Keratinocyte (primary cell): ENCODE results near the gene ACACB. TPM values are rescaled to one million over a fixed set of nuclear protein-coding genes. Genes with fewer than 3 reads are reported as not detected.

Experiments used
- DNase-seq: peaks from one replicate; pipeline ENCODE4 v3.0.0-alpha.2; 2011; ENCODE audit warnings: low read depth, missing footprints, low spot score
- FAIRE-seq: peaks from 2 replicates; lab custom pipeline; 2011; peaks lifted over from hg19 to GRCh38; lab: Jason Lieb, UNC
- H2AFZ ChIP-seq: 2 replicates; pipeline ENCODE4 v1.6.0; 2012; ENCODE audit warnings: low read length, control low read depth, inconsistent platforms; ENCODE audit not compliant: control insufficient read depth
- H3K27ac ChIP-seq: 2 replicates; pipeline ENCODE4 v1.5.1; 2011; ENCODE audit warnings: low read length; ENCODE audit not compliant: control insufficient read depth, insufficient read depth
- H3K27me3 ChIP-seq: 3 replicates; pipeline ENCODE4 v1.6.0; 2011; ENCODE audit warnings: low read length; ENCODE audit not compliant: control insufficient read depth, insufficient read depth; ENCODE audit errors: extremely low read depth
- H3K36me3 ChIP-seq, 2 experiments: 2 replicates in 1 of 2; 3 replicates in 1 of 2; pipeline ENCODE4 v1.5.1; 2011; ENCODE audit warnings: low read length in 2 of 2, mild to moderate bottlenecking in 1 of 2; ENCODE audit not compliant: control insufficient read depth in 2 of 2, insufficient read depth in 2 of 2; ENCODE audit errors: extremely low read depth in 1 of 2
- H3K4me1 ChIP-seq: 3 replicates; pipeline ENCODE4 v1.5.1; 2011; ENCODE audit warnings: low read length; ENCODE audit not compliant: control insufficient read depth, insufficient read depth; ENCODE audit errors: extremely low read depth
- H3K4me2 ChIP-seq: 3 replicates; pipeline ENCODE4 v1.6.0; 2011; ENCODE audit warnings: low read depth, low read length; ENCODE audit not compliant: control insufficient read depth, insufficient read depth; ENCODE audit errors: extremely low read depth
- H3K4me3 ChIP-seq, 3 experiments: fragments of 200-600 bp in 1 of 3; sonication (generic) in 1 of 3; 2 replicates in 2 of 3; 3 replicates in 1 of 3; pipeline ENCODE4 v1.5.1; 2011 to 2016; ENCODE audit warnings: low read length in 3 of 3, mild to moderate bottlenecking in 3 of 3, control low read depth in 2 of 3, inconsistent platforms in 1 of 3, low read depth in 1 of 3, mixed read lengths in 1 of 3, mixed run types in 1 of 3, moderate library complexity in 1 of 3; ENCODE audit not compliant: control insufficient read depth in 2 of 3, insufficient read depth in 2 of 3; ENCODE audit errors: extremely low read depth in 1 of 3
- H3K79me2 ChIP-seq: 2 replicates; pipeline ENCODE4 v1.6.0; 2012; ENCODE audit warnings: low read length; ENCODE audit not compliant: control insufficient read depth, insufficient read depth
- H3K9ac ChIP-seq: 3 replicates; pipeline ENCODE4 v1.6.0; 2011; ENCODE audit warnings: low read length; ENCODE audit not compliant: control insufficient read depth, insufficient read depth; ENCODE audit errors: extremely low read depth
- H3K9me1 ChIP-seq: 3 replicates; pipeline ENCODE4 v1.6.0; 2011; ENCODE audit warnings: low read length; ENCODE audit not compliant: control insufficient read depth, insufficient read depth; ENCODE audit errors: extremely low read depth
- H3K9me3 ChIP-seq: 2 replicates; pipeline ENCODE4 v1.5.1; 2012; ENCODE audit warnings: low read depth, low read length; ENCODE audit not compliant: control insufficient read depth
- H4K20me1 ChIP-seq: 3 replicates; pipeline ENCODE4 v1.6.0; 2011; ENCODE audit warnings: low read length; ENCODE audit not compliant: control insufficient read depth, insufficient read depth; ENCODE audit errors: extremely low read depth
- EZH2 ChIP-seq: IDR thresholded peaks from one replicate; pipeline ENCODE4 v1.6.1; 2012; ENCODE audit warnings: inconsistent platforms, mild to moderate bottlenecking, low read length, moderate library complexity
- dilution Hi-C: fragments of 300-500 bp; cut with MboI; formaldehyde crosslinking; loops from one replicate; pipeline ENCODE4 v1.7.0; 2020; ENCODE audit warnings: low sequenced_read_pairs; ENCODE audit not compliant: extremely low pct_ligation_motif_present
- polyA plus RNA-seq, 5 experiments: library from polyadenylated mRNA; depleted of rRNA in 3 of 5; stranded (reverse) in 3 of 5; stranded (forward) in 1 of 5; unstranded in 1 of 5; fragments of >200 nt; gene quantifications; 1 replicate in 1 of 5; 2 replicates in 3 of 5; 3 replicates in 1 of 5; pipeline versions ENCODE4 v1.2.1 to v1.2.3, GENCODE V29; 2011 to 2012; ENCODE audit warnings: missing spikeins in 2 of 5, low read depth in 1 of 5, low replicate concordance in 1 of 5
- TF ChIP-seq, protein P1 (sequence below), 3 experiments: IDR thresholded peaks in 1 of 3; conservative IDR thresholded peaks in 1 of 3; optimal IDR thresholded peaks in 1 of 3; 2 replicates in 2 of 3; 3 replicates in 1 of 3; pipeline versions ENCODE3 to v1.5.1; 2011; ENCODE audit warnings: low read length in 3 of 3, mild to moderate bottlenecking in 3 of 3, moderate library complexity in 2 of 3, control low read depth in 1 of 3, inconsistent platforms in 1 of 3; ENCODE audit not compliant: insufficient read depth in 2 of 3; ENCODE audit errors: extremely low read depth in 1 of 3

ACACB gene
- polyA plus RNA-seq, 1 donor (not counting 4 experiments of a cell fraction or from before 2014, with no cell fraction given), result 1.3 TPM

DNA sequence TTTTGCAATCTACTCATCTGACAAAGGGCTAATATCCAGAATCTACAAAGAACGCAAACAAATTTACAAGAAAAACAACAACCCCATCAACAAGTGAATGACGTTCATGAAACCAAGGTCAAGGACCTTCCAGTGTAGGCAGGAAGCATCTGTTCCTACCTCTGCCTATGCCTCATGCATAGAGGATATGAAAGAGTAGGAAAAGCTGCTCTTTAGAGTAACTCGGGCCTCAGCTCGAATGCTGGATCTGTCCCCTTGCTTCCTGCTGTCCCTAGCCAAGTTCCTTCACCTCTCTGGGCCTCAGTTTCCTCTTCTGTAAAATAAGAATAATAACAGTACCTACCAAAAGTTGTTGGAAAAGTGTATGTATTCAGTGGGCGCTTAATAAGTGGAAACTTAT lies 127.7 kb downstream of the ACACB start:
- FAIRE-seq, result no peak
- H3K79me2 ChIP-seq, result no peaks in the 10 kb centered on the region
- no peaks in the 10 kb centered on the region for H3K9me3 ChIP-seq
- H2AFZ ChIP-seq, result no peak overlapping the region
- H3K27me3 ChIP-seq, result no peaks in the 10 kb centered on the region
- no peaks in the 10 kb centered on the region for H4K20me1 ChIP-seq
- no peaks in the 10 kb centered on the region for H3K9me1 ChIP-seq
- H3K9ac ChIP-seq, result no peak overlapping the region
- TF ChIP-seq, protein P1, sequence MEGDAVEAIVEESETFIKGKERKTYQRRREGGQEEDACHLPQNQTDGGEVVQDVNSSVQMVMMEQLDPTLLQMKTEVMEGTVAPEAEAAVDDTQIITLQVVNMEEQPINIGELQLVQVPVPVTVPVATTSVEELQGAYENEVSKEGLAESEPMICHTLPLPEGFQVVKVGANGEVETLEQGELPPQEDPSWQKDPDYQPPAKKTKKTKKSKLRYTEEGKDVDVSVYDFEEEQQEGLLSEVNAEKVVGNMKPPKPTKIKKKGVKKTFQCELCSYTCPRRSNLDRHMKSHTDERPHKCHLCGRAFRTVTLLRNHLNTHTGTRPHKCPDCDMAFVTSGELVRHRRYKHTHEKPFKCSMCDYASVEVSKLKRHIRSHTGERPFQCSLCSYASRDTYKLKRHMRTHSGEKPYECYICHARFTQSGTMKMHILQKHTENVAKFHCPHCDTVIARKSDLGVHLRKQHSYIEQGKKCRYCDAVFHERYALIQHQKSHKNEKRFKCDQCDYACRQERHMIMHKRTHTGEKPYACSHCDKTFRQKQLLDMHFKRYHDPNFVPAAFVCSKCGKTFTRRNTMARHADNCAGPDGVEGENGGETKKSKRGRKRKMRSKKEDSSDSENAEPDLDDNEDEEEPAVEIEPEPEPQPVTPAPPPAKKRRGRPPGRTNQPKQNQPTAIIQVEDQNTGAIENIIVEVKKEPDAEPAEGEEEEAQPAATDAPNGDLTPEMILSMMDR (optimal IDR thresholded peaks at IDR 0.05 in 1 of 3, IDR thresholded peaks at IDR 0.05 in 1 of 3, conservative IDR thresholded peaks at IDR 0.05 in 1 of 3; ENCODE audit: extremely low read depth in 1 of 3, insufficient read depth in 2 of 3, low read length in 3 of 3), result no peak
- H3K4me2 ChIP-seq, result no peak overlapping the region
- dilution Hi-C loops, result no loop called here
- H3K36me3 ChIP-seq, result no peaks in the 10 kb centered on the region
- no peak overlapping the region for H3K27ac ChIP-seq
- no peaks in the 10 kb centered on the region for H3K4me1 ChIP-seq
- DNase-seq, result no peak
- no peak overlapping the region for H3K4me3 ChIP-seq

DNA sequence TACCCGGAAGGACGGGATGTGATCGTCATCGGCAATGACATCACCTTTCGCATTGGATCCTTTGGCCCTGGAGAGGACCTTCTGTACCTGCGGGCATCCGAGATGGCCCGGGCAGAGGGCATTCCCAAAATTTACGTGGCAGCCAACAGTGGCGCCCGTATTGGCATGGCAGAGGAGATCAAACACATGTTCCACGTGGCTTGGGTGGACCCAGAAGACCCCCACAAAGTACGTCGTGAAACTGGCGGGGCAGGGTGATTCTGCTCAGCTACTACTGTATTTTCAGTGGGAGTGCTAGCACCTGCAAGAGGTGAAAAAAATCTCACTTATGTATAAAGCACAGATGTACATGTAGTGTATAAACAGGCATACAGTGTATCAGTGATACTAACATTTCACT lies 129.8 kb downstream of the ACACB start:
- no peaks in the 10 kb centered on the region for H3K36me3 ChIP-seq
- dilution Hi-C loops, result no loop called here
- no peaks in the 10 kb centered on the region for H3K4me1 ChIP-seq
- no peak overlapping the region for H3K4me3 ChIP-seq
- no peaks in the 10 kb centered on the region for H3K9me1 ChIP-seq
- FAIRE-seq (no peak), DNase-seq (no peak)
- H3K27ac ChIP-seq, result no peak overlapping the region
- H3K9me3 ChIP-seq, result no peaks in the 10 kb centered on the region
- H3K9ac ChIP-seq, result no peak overlapping the region
- no peaks in the 10 kb centered on the region for H4K20me1 ChIP-seq
- H2AFZ ChIP-seq, result no peak overlapping the region
- H3K27me3 ChIP-seq, result no peaks in the 10 kb centered on the region
- no peak overlapping the region for H3K4me2 ChIP-seq
- TF ChIP-seq, protein P1 (optimal IDR thresholded peaks at IDR 0.05 in 1 of 3, IDR thresholded peaks at IDR 0.05 in 1 of 3, conservative IDR thresholded peaks at IDR 0.05 in 1 of 3; ENCODE audit: extremely low read depth in 1 of 3, insufficient read depth in 2 of 3, low read length in 3 of 3), result no peak
- TF ChIP-seq EZH2, result no peak
- no peaks in the 10 kb centered on the region for H3K79me2 ChIP-seq
